Neural cell (in vitro differentiated cells): ENCODE data around the gene RAB41.

Experiments used
- EP300 ChIP-seq: fragments of 450-650 bp; conservative IDR thresholded peaks from 2 replicates; pipeline ENCODE4 v1.6.1; 2014; ENCODE audit warnings: antibody characterized with exemption, mild to moderate bottlenecking, moderate library complexity; ENCODE audit not compliant: poor library complexity, severe bottlenecking
- EZH2 ChIP-seq: fragments of 200-600, 300-800 bp; shearing (Covaris generic), sonication (generic); IDR thresholded peaks from 2 replicates; pipeline ENCODE4 v1.6.1; 2014; ENCODE audit warnings: antibody characterized with exemption, low read length, borderline replicate concordance, mild to moderate bottlenecking; ENCODE audit not compliant: insufficient read depth, poor library complexity, severe bottlenecking
- MXI1 ChIP-seq: fragments of 450-650 bp; conservative IDR thresholded peaks from 2 replicates; pipeline ENCODE4 v1.6.1; 2014; ENCODE audit warnings: antibody characterized with exemption, mild to moderate bottlenecking; ENCODE audit not compliant: poor library complexity, severe bottlenecking
- POLR2AphosphoS5 ChIP-seq: IDR thresholded peaks from 2 replicates; pipeline ENCODE4 v1.6.1; 2012
- RAD21 ChIP-seq: fragments of 450-650 bp; conservative IDR thresholded peaks from 2 replicates; pipeline ENCODE4 v1.6.1; 2014; ENCODE audit warnings: antibody characterized with exemption, mild to moderate bottlenecking, moderate library complexity
- SMC3 ChIP-seq: fragments of 450-650 bp; conservative IDR thresholded peaks from 2 replicates; pipeline ENCODE4 v1.6.1; 2014; ENCODE audit warnings: antibody characterized with exemption, mild to moderate bottlenecking, moderate library complexity; ENCODE audit not compliant: poor library complexity
- TAF1 ChIP-seq: IDR thresholded peaks from 2 replicates; pipeline ENCODE4 v1.6.1; 2012; ENCODE audit warnings: low read depth
- TF ChIP-seq, protein P1 (sequence below): fragments of 450-650 bp; IDR thresholded peaks from 2 replicates; pipeline ENCODE4 v1.5.1; 2014; ENCODE audit warnings: antibody characterized with exemption, mild to moderate bottlenecking, moderate library complexity; ENCODE audit not compliant: poor library complexity, severe bottlenecking
- TF ChIP-seq, protein P2 (sequence below): IDR thresholded peaks from 2 replicates; pipeline ENCODE4 v1.6.1; 2012; ENCODE audit warnings: borderline replicate concordance

DNA sequence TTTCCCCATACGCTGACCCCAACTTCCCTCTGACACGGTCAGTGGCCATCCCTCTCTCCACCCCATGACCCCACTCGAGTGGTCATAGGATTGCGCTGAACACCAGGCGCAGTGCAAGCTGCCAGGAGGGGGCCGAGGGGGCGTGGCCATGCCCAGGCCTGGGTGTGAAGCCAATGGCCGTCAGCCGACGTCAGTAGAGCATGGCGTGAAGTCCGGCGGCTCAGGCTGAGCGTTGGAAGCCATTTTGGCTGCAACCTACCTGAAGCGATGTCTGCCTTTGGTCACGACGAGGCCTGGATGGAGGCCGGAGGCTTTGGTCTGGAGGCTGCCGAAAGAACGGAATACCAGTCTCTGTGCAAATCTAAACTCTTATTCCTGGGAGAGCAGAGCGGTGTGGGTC, at the start of gene RAB41:
- TF ChIP-seq, protein P1, sequence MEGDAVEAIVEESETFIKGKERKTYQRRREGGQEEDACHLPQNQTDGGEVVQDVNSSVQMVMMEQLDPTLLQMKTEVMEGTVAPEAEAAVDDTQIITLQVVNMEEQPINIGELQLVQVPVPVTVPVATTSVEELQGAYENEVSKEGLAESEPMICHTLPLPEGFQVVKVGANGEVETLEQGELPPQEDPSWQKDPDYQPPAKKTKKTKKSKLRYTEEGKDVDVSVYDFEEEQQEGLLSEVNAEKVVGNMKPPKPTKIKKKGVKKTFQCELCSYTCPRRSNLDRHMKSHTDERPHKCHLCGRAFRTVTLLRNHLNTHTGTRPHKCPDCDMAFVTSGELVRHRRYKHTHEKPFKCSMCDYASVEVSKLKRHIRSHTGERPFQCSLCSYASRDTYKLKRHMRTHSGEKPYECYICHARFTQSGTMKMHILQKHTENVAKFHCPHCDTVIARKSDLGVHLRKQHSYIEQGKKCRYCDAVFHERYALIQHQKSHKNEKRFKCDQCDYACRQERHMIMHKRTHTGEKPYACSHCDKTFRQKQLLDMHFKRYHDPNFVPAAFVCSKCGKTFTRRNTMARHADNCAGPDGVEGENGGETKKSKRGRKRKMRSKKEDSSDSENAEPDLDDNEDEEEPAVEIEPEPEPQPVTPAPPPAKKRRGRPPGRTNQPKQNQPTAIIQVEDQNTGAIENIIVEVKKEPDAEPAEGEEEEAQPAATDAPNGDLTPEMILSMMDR: no peak
- TF ChIP-seq, protein P2, sequence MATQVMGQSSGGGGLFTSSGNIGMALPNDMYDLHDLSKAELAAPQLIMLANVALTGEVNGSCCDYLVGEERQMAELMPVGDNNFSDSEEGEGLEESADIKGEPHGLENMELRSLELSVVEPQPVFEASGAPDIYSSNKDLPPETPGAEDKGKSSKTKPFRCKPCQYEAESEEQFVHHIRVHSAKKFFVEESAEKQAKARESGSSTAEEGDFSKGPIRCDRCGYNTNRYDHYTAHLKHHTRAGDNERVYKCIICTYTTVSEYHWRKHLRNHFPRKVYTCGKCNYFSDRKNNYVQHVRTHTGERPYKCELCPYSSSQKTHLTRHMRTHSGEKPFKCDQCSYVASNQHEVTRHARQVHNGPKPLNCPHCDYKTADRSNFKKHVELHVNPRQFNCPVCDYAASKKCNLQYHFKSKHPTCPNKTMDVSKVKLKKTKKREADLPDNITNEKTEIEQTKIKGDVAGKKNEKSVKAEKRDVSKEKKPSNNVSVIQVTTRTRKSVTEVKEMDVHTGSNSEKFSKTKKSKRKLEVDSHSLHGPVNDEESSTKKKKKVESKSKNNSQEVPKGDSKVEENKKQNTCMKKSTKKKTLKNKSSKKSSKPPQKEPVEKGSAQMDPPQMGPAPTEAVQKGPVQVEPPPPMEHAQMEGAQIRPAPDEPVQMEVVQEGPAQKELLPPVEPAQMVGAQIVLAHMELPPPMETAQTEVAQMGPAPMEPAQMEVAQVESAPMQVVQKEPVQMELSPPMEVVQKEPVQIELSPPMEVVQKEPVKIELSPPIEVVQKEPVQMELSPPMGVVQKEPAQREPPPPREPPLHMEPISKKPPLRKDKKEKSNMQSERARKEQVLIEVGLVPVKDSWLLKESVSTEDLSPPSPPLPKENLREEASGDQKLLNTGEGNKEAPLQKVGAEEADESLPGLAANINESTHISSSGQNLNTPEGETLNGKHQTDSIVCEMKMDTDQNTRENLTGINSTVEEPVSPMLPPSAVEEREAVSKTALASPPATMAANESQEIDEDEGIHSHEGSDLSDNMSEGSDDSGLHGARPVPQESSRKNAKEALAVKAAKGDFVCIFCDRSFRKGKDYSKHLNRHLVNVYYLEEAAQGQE: no peak
- TF ChIP-seq EP300 (no peak), MXI1 (no peak), EZH2 (no peak), TAF1 (no peak), POLR2AphosphoS5 (no peak), SMC3 (no peak), RAD21 (no peak)
